PC-9 (cell line): ENCODE results near the gene LCAT. TPM values are rescaled to one million over a fixed set of nuclear protein-coding genes. Genes with fewer than 3 reads are reported as not detected.

Experiments
- BruUV-seq: library from RNA; stranded (reverse); fragments of 400-500 nt; replicated peaks from 2 replicates; lab custom pipeline; 2021; lab: Mats Ljungman, UMichigan
- CTCF ChIA-PET: fragments of 300-600 bp; sonication (Branson Sonifier 250); formaldehyde crosslinking; loops from one replicate; lab custom pipeline; 2022; ENCODE audit warnings: antibody characterized with exemption; lab: Charles Lee
- POLR2A ChIA-PET: fragments of 300-600 bp; sonication (Branson Sonifier 250); formaldehyde crosslinking; loops from one replicate; lab custom pipeline; 2022; ENCODE audit warnings: antibody characterized with exemption; ENCODE audit not compliant: unreplicated experiment; lab: Charles Lee
- DNase-seq, 2 experiments: peaks; one replicate each; pipeline versions ENCODE4 v3.0.0 to v3.0.0-alpha.2; 2015 to 2022; ENCODE audit warnings: mixed read lengths in 1 of 2
- H2AFZ ChIP-seq: fragments of 200-600 bp; sonication (generic); 2 replicates; pipeline ENCODE4 v1.8.1; 2017; ENCODE audit warnings: antibody characterized with exemption
- H3F3A ChIP-seq: fragments of 200-600 bp; sonication (generic); 2 replicates; pipeline ENCODE4 v1.8.1; 2017; ENCODE audit warnings: antibody characterized with exemption, mild to moderate bottlenecking, low read depth; ENCODE audit not compliant: insufficient read depth
- H3K27ac ChIP-seq: fragments of 200-600 bp; sonication (generic); 2 replicates; pipeline ENCODE4 v1.6.1; 2016; ENCODE audit warnings: mixed run types
- H3K27me3 ChIP-seq: fragments of 200-600 bp; sonication (generic); 2 replicates; pipeline ENCODE4 v1.6.1; 2016; ENCODE audit warnings: low read depth, mixed run types; ENCODE audit not compliant: insufficient read depth
- H3K36me3 ChIP-seq: fragments of 200-600 bp; sonication (generic); 2 replicates; pipeline ENCODE4 v1.6.1; 2016; ENCODE audit warnings: low read depth, mixed run types
- H3K4me1 ChIP-seq: fragments of 200-600 bp; sonication (generic); replicated peaks from 2 replicates; pipeline ENCODE4 v1.6.1; 2016; ENCODE audit warnings: mixed run types; ENCODE audit not compliant: insufficient read depth
- H3K4me2 ChIP-seq: fragments of 200-600 bp; sonication (generic); 2 replicates; pipeline ENCODE4 v1.6.1; 2017; ENCODE audit warnings: mixed run types
- H3K4me3 ChIP-seq: fragments of 200-600 bp; sonication (generic); 2 replicates; pipeline ENCODE4 v1.6.1; 2016; ENCODE audit warnings: mixed run types
- H3K79me2 ChIP-seq: fragments of 200-600 bp; sonication (generic); 2 replicates; pipeline ENCODE4 v1.6.1; 2017; ENCODE audit warnings: low read depth, mixed run types
- H3K9me2 ChIP-seq: fragments of 200-600 bp; sonication (generic); 2 replicates; pipeline ENCODE4 v1.8.1; 2017; ENCODE audit warnings: mild to moderate bottlenecking; ENCODE audit not compliant: insufficient read depth
- H3K9me3 ChIP-seq: fragments of 200-600 bp; sonication (generic); 2 replicates; pipeline ENCODE4 v1.8.1; 2016; ENCODE audit warnings: low read depth; ENCODE audit not compliant: insufficient read depth
- H4K20me1 ChIP-seq: fragments of 200-600 bp; sonication (generic); 2 replicates; pipeline ENCODE4 v1.8.1; 2017; ENCODE audit not compliant: insufficient read depth
- EZH2 ChIP-seq: fragments of 200-600 bp; sonication (generic); IDR thresholded peaks from 2 replicates; pipeline ENCODE4 v1.8.0; 2017; ENCODE audit warnings: antibody characterized with exemption, low read depth
- intact Hi-C: fragments of 100-400 bp; cut with micrococcal nuclease; formaldehyde crosslinking; loops from one replicate; pipeline ENCODE4 v1.10.0; 2022; ENCODE audit not compliant: unreplicated experiment
- total RNA-seq: library from RNA; stranded (reverse); gene quantifications from 2 replicates; pipeline ENCODE4 v1.2.3, GENCODE V29; 2021
- TF ChIP-seq, protein P1 (sequence below): fragments of 200-600 bp; sonication (generic); conservative IDR thresholded peaks from 2 replicates; pipeline ENCODE4 v1.6.1; 2017; ENCODE audit warnings: mixed run types, antibody characterized with exemption, mild to moderate bottlenecking, moderate library complexity

The LCAT gene
- total RNA-seq, 1 experiment from 2014 or later = 11.9 TPM

GRCh38 chr16:67946966-67947558, 3.1 kb upstream of the LCAT start:
- POLR2A ChIA-PET = interaction anchor here (0.5 kb wide), 1 partner anchor 20 kb away, joined by 3 read pairs; no protein-coding TSS in a partner anchor
- TF ChIP-seq, protein P1, sequence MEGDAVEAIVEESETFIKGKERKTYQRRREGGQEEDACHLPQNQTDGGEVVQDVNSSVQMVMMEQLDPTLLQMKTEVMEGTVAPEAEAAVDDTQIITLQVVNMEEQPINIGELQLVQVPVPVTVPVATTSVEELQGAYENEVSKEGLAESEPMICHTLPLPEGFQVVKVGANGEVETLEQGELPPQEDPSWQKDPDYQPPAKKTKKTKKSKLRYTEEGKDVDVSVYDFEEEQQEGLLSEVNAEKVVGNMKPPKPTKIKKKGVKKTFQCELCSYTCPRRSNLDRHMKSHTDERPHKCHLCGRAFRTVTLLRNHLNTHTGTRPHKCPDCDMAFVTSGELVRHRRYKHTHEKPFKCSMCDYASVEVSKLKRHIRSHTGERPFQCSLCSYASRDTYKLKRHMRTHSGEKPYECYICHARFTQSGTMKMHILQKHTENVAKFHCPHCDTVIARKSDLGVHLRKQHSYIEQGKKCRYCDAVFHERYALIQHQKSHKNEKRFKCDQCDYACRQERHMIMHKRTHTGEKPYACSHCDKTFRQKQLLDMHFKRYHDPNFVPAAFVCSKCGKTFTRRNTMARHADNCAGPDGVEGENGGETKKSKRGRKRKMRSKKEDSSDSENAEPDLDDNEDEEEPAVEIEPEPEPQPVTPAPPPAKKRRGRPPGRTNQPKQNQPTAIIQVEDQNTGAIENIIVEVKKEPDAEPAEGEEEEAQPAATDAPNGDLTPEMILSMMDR = no peak
- TF ChIP-seq EZH2 = no peak
- Histone ChIP-seq H2AFZ (no peak overlapping the region), H3K9me3 (no peaks in the 10 kb centered on the region), H3K4me1 (no peaks in the 10 kb centered on the region), H3K4me3 (no peak overlapping the region), H3F3A (peaks cover 2% of the 10 kb centered on the region; the same call in 1 of the 2 replicates), H3K27ac (no peak overlapping the region), H3K27me3 (no peaks in the 10 kb centered on the region), H3K79me2 (no peaks in the 10 kb centered on the region), H3K4me2 (no peak overlapping the region), H3K36me3 (no peaks in the 10 kb centered on the region), H3K9me2 (no peaks in the 10 kb centered on the region), H4K20me1 (peaks cover 6% of the 10 kb centered on the region)
- intact Hi-C loops = loop anchor here (10.0 kb wide), 1 partner anchor 98 kb away; no protein-coding TSS in a partner anchor
- BruUV-seq = no TSS peak
- no peak for DNase-seq
- CTCF ChIA-PET = interaction anchor here (0.6 kb wide), 1 partner anchor 369 kb away, joined by 3 read pairs; no protein-coding TSS in a partner anchor

DNA sequence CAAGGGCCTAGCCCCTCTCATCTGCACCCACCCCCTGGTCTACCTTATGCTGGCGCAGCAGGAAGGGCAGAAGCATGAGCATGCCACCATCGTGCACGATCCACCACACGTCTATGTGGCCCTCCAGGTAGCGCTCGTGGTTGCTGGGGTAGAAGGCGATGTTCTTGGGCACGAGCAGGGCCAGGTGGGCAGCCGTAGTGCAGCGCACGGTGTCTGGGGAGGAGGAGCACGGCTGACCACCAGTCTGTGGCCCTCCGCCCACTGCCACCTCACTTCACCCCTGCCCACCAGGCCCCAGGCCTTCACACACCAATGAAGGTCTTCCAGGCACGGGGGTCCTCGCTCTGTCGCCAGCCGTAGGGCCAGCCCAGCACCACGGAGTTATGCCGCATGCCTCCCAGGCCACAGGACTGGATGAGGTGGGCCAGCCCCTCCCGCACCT, 2.2 kb upstream of the LCAT start:
- H3K9me2 ChIP-seq = no peaks in the 10 kb centered on the region
- H2AFZ ChIP-seq = no peak overlapping the region
- H3K4me1 ChIP-seq = no peaks in the 10 kb centered on the region
- H3K4me3 ChIP-seq = no peak overlapping the region
- POLR2A ChIA-PET = no interaction called here
- no peaks in the 10 kb centered on the region for H3K9me3 ChIP-seq
- H3K4me2 ChIP-seq = no peak overlapping the region
- CTCF ChIA-PET = no interaction called here
- intact Hi-C loops = loop anchor here (10.0 kb wide), 1 partner anchor 99 kb away; no protein-coding TSS in a partner anchor
- H3K79me2 ChIP-seq = no peaks in the 10 kb centered on the region
- TF ChIP-seq EZH2 = no peak
- TF ChIP-seq, protein P1 = no peak
- peaks cover 9% of the 10 kb centered on the region for H3F3A ChIP-seq
- H3K27me3 ChIP-seq = no peaks in the 10 kb centered on the region
- H3K36me3 ChIP-seq = no peaks in the 10 kb centered on the region
- H3K27ac ChIP-seq = no peak overlapping the region
- peaks cover 14% of the 10 kb centered on the region for H4K20me1 ChIP-seq
- no TSS peak for BruUV-seq
- no peak for DNase-seq

- Histone ChIP-seq H3K4me1 (no peaks in the 10 kb centered on the region), H3K9me2 (no peaks in the 10 kb centered on the region), H3K27me3 (no peaks in the 10 kb centered on the region), H3K4me3 (no peak overlapping the region), H3K27ac (no peak overlapping the region), H3K79me2 (no peaks in the 10 kb centered on the region), H3F3A (peaks cover 14% of the 10 kb centered on the region), H2AFZ (no peak overlapping the region), H3K4me2 (no peak overlapping the region), H3K36me3 (no peaks in the 10 kb centered on the region), H3K9me3 (no peaks in the 10 kb centered on the region), H4K20me1 (peaks cover 14% of the 10 kb centered on the region)
- TF ChIP-seq EZH2 = no peak
- TF ChIP-seq, protein P1 = no peak
- no TSS peak for BruUV-seq
- CTCF ChIA-PET = no interaction called here
- no peak for DNase-seq
- intact Hi-C loops = loop anchor here (10.0 kb wide), 1 partner anchor 99 kb away; no protein-coding TSS in a partner anchor
- POLR2A ChIA-PET = no interaction called here
Observed at GRCh38 chr16:67945392-67945933, 1.5 kb upstream of the LCAT start.
